SK-N-SH (cell line): ENCODE data around the gene PLCG2. TPM values are rescaled to one million over a fixed set of nuclear protein-coding genes. Genes with fewer than 3 reads are reported as not detected.

ENCODE experiments used
- CTCF ChIA-PET: fragments of 300-600, 350-600 bp; formaldehyde crosslinking; extraction: SDS; loops from one replicate; lab custom pipeline; 2021; lab: Yijun Ruan, JAX
- POLR2A ChIA-PET: fragments of 350-600 bp; sonication (Branson Sonifier 250); formaldehyde crosslinking; extraction: SDS; loops from one replicate; lab custom pipeline; 2020; ENCODE audit warnings: antibody characterized with exemption, inconsistent platforms; lab: Yijun Ruan, JAX
- DNase-seq: peaks from one replicate; pipeline ENCODE4 v3.0.0; 2012
- H2AFZ ChIP-seq: fragments of 200-600 bp; sonication (generic); 2 replicates; pipeline ENCODE4 v1.8.1; 2016; ENCODE audit warnings: antibody characterized with exemption, mild to moderate bottlenecking, low read depth
- H3F3A ChIP-seq: fragments of 200-600 bp; sonication (generic); replicated peaks from 2 replicates; pipeline ENCODE3; 2016; ENCODE audit warnings: antibody characterized with exemption, mild to moderate bottlenecking; ENCODE audit not compliant: insufficient read depth
- H3K27ac ChIP-seq, 2 experiments: fragments of 200-500 bp in 1 of 2; fragments of 200-600 bp in 1 of 2; sonication (Bioruptor generic) in 1 of 2; sonication (generic), shearing (Covaris generic) in 1 of 2; 2 replicates each; pipeline versions ENCODE4 v1.5.1 to v1.6.1; 2014 to 2016; ENCODE audit warnings: low read depth in 2 of 2, inconsistent platforms in 1 of 2, low read length in 1 of 2, mild to moderate bottlenecking in 1 of 2, mixed read lengths in 1 of 2
- H3K27me3 ChIP-seq: fragments of 200-600 bp; sonication (generic), shearing (Covaris generic); 2 replicates; pipeline ENCODE4 v1.6.1; 2016; ENCODE audit warnings: mixed run types; ENCODE audit not compliant: insufficient read depth
- H3K36me3 ChIP-seq, 2 experiments: fragments of 200-500 bp in 1 of 2; fragments of 200-600 bp in 1 of 2; sonication (Bioruptor generic) in 1 of 2; sonication (generic) in 1 of 2; replicated peaks in 1 of 2; 2 replicates each; pipeline versions ENCODE3 to v1.5.1; 2014 to 2016; ENCODE audit warnings: low read length in 1 of 2, mild to moderate bottlenecking in 1 of 2; ENCODE audit not compliant: insufficient read depth in 2 of 2, control insufficient read depth in 1 of 2
- H3K4me1 ChIP-seq, 2 experiments: fragments of 200-500 bp in 1 of 2; fragments of 200-600 bp in 1 of 2; sonication (Bioruptor generic) in 1 of 2; sonication (generic), shearing (Covaris generic) in 1 of 2; 2 replicates each; pipeline versions ENCODE4 v1.5.1 to v1.6.1; 2014 to 2016; ENCODE audit warnings: low read depth in 1 of 2, low read length in 1 of 2, mixed run types in 1 of 2; ENCODE audit not compliant: insufficient read depth in 2 of 2, control insufficient read depth in 1 of 2
- H3K4me2 ChIP-seq: fragments of 200-600 bp; sonication (generic), shearing (Covaris generic); 2 replicates; pipeline ENCODE4 v1.6.1; 2017; ENCODE audit warnings: mixed run types
- H3K4me3 ChIP-seq, 2 experiments: fragments of 200-500 bp in 1 of 2; fragments of 200-600 bp in 1 of 2; sonication (Bioruptor generic) in 1 of 2; sonication (generic), shearing (Covaris generic) in 1 of 2; 2 replicates each; pipeline versions ENCODE4 v1.5.1 to v1.8.1; 2014 to 2016; ENCODE audit warnings: low read depth in 2 of 2, inconsistent platforms in 1 of 2, low read length in 1 of 2, mild to moderate bottlenecking in 1 of 2, mixed read lengths in 1 of 2, moderate library complexity in 1 of 2
- H3K79me2 ChIP-seq: fragments of 200-600 bp; sonication (generic); 2 replicates; pipeline ENCODE4 v1.8.1; 2017; ENCODE audit warnings: mild to moderate bottlenecking; ENCODE audit not compliant: insufficient read depth
- H3K9ac ChIP-seq: fragments of 200-600 bp; sonication (generic); 2 replicates; pipeline ENCODE4 v1.6.1; 2017; ENCODE audit warnings: mixed run types
- H3K9me2 ChIP-seq: fragments of 200-600 bp; sonication (generic); 2 replicates; pipeline ENCODE4 v1.6.1; 2017; ENCODE audit warnings: mixed run types
- H3K9me3 ChIP-seq: fragments of 200-600 bp; sonication (generic); 2 replicates; pipeline ENCODE4 v1.6.1; 2017; ENCODE audit warnings: mixed run types, mild to moderate bottlenecking, moderate library complexity
- H4K20me1 ChIP-seq: fragments of 200-600 bp; sonication (generic); 2 replicates; pipeline ENCODE4 v1.6.1; 2017; ENCODE audit warnings: mild to moderate bottlenecking, mixed run types; ENCODE audit not compliant: insufficient read depth
- EZH2phosphoT487 ChIP-seq: fragments of 200-600 bp; sonication (generic); IDR thresholded peaks from 2 replicates; pipeline ENCODE4 v1.6.1; 2017; ENCODE audit warnings: low read depth, mixed run types, mild to moderate bottlenecking, antibody characterized with exemption, moderate library complexity, borderline replicate concordance
- FOXJ3 ChIP-seq: sonication (generic); formaldehyde crosslinking; IDR thresholded peaks from 2 replicates; pipeline ENCODE4 v1.5.1; 2020; ENCODE audit warnings: mild to moderate bottlenecking, missing genetic modification reagents
- GABPA ChIP-seq: IDR thresholded peaks from 2 replicates; pipeline ENCODE4 v1.4.0; 2012; ENCODE audit warnings: low read depth, mild to moderate bottlenecking
- GATA2 ChIP-seq: sonication (generic); formaldehyde crosslinking; IDR thresholded peaks from 2 replicates; pipeline ENCODE4 v1.5.0; 2020; ENCODE audit warnings: mild to moderate bottlenecking, missing genetic modification reagents
- IRF3 ChIP-seq: fragments of 150-350 bp; IDR thresholded peaks from 2 replicates; pipeline ENCODE4 v1.6.1; 2016; ENCODE audit warnings: mild to moderate bottlenecking, low read depth, low read length
- JUND ChIP-seq: IDR thresholded peaks from 2 replicates; pipeline ENCODE4 v1.4.0; 2012
- MAX ChIP-seq: IDR thresholded peaks from 2 replicates; pipeline ENCODE4 v1.4.0; 2012; ENCODE audit warnings: low read depth
- MXI1 ChIP-seq: IDR thresholded peaks from 2 replicates; pipeline ENCODE4 v1.6.1; 2012; ENCODE audit warnings: mild to moderate bottlenecking, low read depth, low read length, improper control_type of control experiment
- NFIC ChIP-seq: IDR thresholded peaks from 2 replicates; pipeline ENCODE4 v1.4.0; 2012; ENCODE audit warnings: borderline replicate concordance
- NRF1 ChIP-seq: IDR thresholded peaks from 2 replicates; pipeline ENCODE4 v1.6.1; 2012; ENCODE audit warnings: low read depth, mild to moderate bottlenecking, low read length
- POLR2AphosphoS5 ChIP-seq: IDR thresholded peaks from 2 replicates; pipeline ENCODE4 v1.6.1; 2012; ENCODE audit warnings: low read depth, low read length
- RCOR1 ChIP-seq: fragments of 150-350 bp; IDR thresholded peaks from 2 replicates; pipeline ENCODE4 v1.6.1; 2017; ENCODE audit warnings: antibody characterized with exemption, low read length
- RFX5 ChIP-seq: IDR thresholded peaks from 2 replicates; pipeline ENCODE4 v1.6.1; 2012; ENCODE audit warnings: mild to moderate bottlenecking, improper control_type of control experiment, low read length
- RXRA ChIP-seq: IDR thresholded peaks from 2 replicates; pipeline ENCODE4 v1.4.0; 2012; ENCODE audit warnings: low read depth, mild to moderate bottlenecking, borderline replicate concordance
- SMC3 ChIP-seq: IDR thresholded peaks from 2 replicates; pipeline ENCODE4 v1.6.1; 2012; ENCODE audit warnings: low read depth, low read length, improper control_type of control experiment
- TAF1 ChIP-seq: IDR thresholded peaks from 2 replicates; pipeline ENCODE4 v1.6.1; 2012; ENCODE audit warnings: low read depth, mild to moderate bottlenecking, low read length, moderate library complexity, borderline replicate concordance
- TCF12 ChIP-seq: IDR thresholded peaks from 2 replicates; pipeline ENCODE4 v1.4.0; 2012
- TEAD4 ChIP-seq: IDR thresholded peaks from 2 replicates; pipeline ENCODE4 v1.4.0; 2012; ENCODE audit warnings: mild to moderate bottlenecking, borderline replicate concordance; ENCODE audit not compliant: insufficient read depth
- YY1 ChIP-seq: IDR thresholded peaks from 2 replicates; pipeline ENCODE4 v1.4.0; 2012; ENCODE audit warnings: low read depth, mild to moderate bottlenecking
- WGBS: methylation state at CpG from one replicate; pipeline ENCODE4 v1.1.6; 2017; ENCODE audit warnings: low lambda C conversion rate; 5-methylcytosine and 5-hydroxymethylcytosine counted together
- polyA plus RNA-seq, 3 experiments: library from polyadenylated mRNA; depleted of rRNA; stranded (reverse); fragments of >200 nt; gene quantifications; 2 replicates each; pipeline ENCODE4 v1.2.3, GENCODE V29; 2012
- TF ChIP-seq, protein P1 (sequence below): IDR thresholded peaks from 2 replicates; pipeline ENCODE4; 2012
- TF ChIP-seq, protein P2 (sequence below): fragments of 200-600 bp; sonication (generic); IDR thresholded peaks from 2 replicates; pipeline ENCODE4 v1.6.1; 2017; ENCODE audit warnings: antibody characterized with exemption, mild to moderate bottlenecking, moderate library complexity

PLCG2 gene
- polyA plus RNA-seq, 1 of the 3 experiments (the other 2 are of a cell fraction) = 0.23 TPM

- no peak overlapping the region for H3K4me2 ChIP-seq
- no peak overlapping the region for H3K9ac ChIP-seq
- no peaks in the 10 kb centered on the region for H3K4me1 ChIP-seq
- no peaks in the 10 kb centered on the region for H3K36me3 ChIP-seq
- H2AFZ ChIP-seq = no peak overlapping the region
- no peaks in the 10 kb centered on the region for H3K27me3 ChIP-seq
- TF ChIP-seq FOXJ3 (CRISPR knock-in tag) (no peak), TEAD4 (no peak), IRF3 (no peak), RXRA (no peak), TAF1 (no peak), GATA2 (CRISPR knock-in tag) (no peak), YY1 (no peak), RFX5 (no peak), MXI1 (no peak), MAX (no peak), JUND (no peak), TCF12 (no peak), POLR2AphosphoS5 (no peak), RCOR1 (no peak)
- TF ChIP-seq, protein P1, sequence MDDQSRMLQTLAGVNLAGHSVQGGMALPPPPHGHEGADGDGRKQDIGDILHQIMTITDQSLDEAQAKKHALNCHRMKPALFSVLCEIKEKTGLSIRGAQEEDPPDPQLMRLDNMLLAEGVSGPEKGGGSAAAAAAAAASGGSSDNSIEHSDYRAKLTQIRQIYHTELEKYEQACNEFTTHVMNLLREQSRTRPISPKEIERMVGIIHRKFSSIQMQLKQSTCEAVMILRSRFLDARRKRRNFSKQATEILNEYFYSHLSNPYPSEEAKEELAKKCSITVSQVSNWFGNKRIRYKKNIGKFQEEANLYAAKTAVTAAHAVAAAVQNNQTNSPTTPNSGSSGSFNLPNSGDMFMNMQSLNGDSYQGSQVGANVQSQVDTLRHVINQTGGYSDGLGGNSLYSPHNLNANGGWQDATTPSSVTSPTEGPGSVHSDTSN = no peak
- TF ChIP-seq, protein P2, sequence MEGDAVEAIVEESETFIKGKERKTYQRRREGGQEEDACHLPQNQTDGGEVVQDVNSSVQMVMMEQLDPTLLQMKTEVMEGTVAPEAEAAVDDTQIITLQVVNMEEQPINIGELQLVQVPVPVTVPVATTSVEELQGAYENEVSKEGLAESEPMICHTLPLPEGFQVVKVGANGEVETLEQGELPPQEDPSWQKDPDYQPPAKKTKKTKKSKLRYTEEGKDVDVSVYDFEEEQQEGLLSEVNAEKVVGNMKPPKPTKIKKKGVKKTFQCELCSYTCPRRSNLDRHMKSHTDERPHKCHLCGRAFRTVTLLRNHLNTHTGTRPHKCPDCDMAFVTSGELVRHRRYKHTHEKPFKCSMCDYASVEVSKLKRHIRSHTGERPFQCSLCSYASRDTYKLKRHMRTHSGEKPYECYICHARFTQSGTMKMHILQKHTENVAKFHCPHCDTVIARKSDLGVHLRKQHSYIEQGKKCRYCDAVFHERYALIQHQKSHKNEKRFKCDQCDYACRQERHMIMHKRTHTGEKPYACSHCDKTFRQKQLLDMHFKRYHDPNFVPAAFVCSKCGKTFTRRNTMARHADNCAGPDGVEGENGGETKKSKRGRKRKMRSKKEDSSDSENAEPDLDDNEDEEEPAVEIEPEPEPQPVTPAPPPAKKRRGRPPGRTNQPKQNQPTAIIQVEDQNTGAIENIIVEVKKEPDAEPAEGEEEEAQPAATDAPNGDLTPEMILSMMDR = no peak
- no peaks in the 10 kb centered on the region for H3K9me3 ChIP-seq
- H3K79me2 ChIP-seq = no peaks in the 10 kb centered on the region
- no peak overlapping the region for H3K27ac ChIP-seq
- no peaks in the 10 kb centered on the region for H3K9me2 ChIP-seq
- no peak overlapping the region for H3K4me3 ChIP-seq
- POLR2A ChIA-PET = no interaction called here
- no peak for DNase-seq
- no peaks in the 10 kb centered on the region for H4K20me1 ChIP-seq
- WGBS = 69% methylated on average over 3 of the region's 3 CpGs
- H3F3A ChIP-seq = no peaks in the 10 kb centered on the region
- CTCF ChIA-PET = interaction anchor here (2.2 kb wide), 1 partner anchor 10 kb away, joined by 9 read pairs; no protein-coding TSS in a partner anchor
These were observed 120.9 kb downstream of the PLCG2 start for GRCh38 chr16:81900014-81900413.

GRCh38 chr16:81900456-81900855 is 121.4 kb downstream of the PLCG2 start:
- TF ChIP-seq EZH2phosphoT487 = no peak
- TF ChIP-seq NRF1 = no peak
- TF ChIP-seq SMC3 = no peak
- TF ChIP-seq GABPA = no peak
- no peak for TF ChIP-seq NFIC
- TF ChIP-seq JUND = no peak
- TF ChIP-seq, protein P1 = no peak
- TF ChIP-seq TAF1 = no peak
- TF ChIP-seq GATA2 (CRISPR knock-in tag) = no peak
- no peak for DNase-seq
- no peaks in the 10 kb centered on the region for H3K27me3 ChIP-seq
- H3K4me1 ChIP-seq = no peaks in the 10 kb centered on the region
- WGBS = 58% methylated on average over 8 of the region's 17 CpGs
- H4K20me1 ChIP-seq = no peaks in the 10 kb centered on the region
- H3K36me3 ChIP-seq = no peaks in the 10 kb centered on the region
- H3F3A ChIP-seq = no peaks in the 10 kb centered on the region
- ChIA-PET CTCF (interaction anchor here (2.2 kb wide), 1 partner anchor 11 kb away, joined by 9 read pairs; no protein-coding TSS in a partner anchor), POLR2A (no interaction called here)
- no peak overlapping the region for H3K4me3 ChIP-seq
- H3K9me2 ChIP-seq = no peaks in the 10 kb centered on the region
- H3K9ac ChIP-seq = no peak overlapping the region
- no peaks in the 10 kb centered on the region for H3K79me2 ChIP-seq
- no peak overlapping the region for H3K27ac ChIP-seq
- no peaks in the 10 kb centered on the region for H3K9me3 ChIP-seq
- H3K4me2 ChIP-seq = no peak overlapping the region
- no peak overlapping the region for H2AFZ ChIP-seq
